ENCODE data around the gene SERTAD4.

Gene SERTAD4

DNA sequence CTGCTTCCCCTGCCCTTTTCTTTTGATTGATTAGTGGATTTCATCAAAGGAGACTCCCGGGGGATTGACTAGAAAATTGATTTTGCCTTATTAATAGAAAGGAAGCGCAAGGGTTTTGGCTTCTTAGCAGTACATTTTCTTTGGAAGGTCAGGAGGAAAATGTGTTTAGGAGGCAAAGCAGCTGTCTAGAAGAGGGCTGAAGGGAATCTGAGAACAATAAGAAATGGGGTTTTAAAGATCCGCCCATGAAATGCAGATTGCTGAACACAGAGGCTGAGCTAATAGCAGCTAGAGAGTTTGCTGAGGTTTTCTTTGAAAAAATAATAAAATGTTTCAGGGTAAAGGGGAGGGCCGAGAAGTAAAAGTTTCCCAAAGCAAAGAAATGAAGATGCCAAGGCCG lies 4.9 kb downstream of the SERTAD4 start:
- ChIA-PET CTCF (interaction anchor here (0.7 to 1.6 kb wide), 2 partner anchors 9 to 74 kb away, joined by 3 read pairs; no protein-coding TSS in a partner anchor), POLR2A (no interaction called here)
- no peak for DNase-seq (ENCODE audit: extremely low spot score)
- no peak for TF ChIP-seq CTCF (IDR thresholded peaks at IDR 0.05; ENCODE audit: control extremely low read depth, extremely low read depth, low read depth, missing control alignments)

GRCh38 chr1:210237981-210238380 lies 5.4 kb downstream of the SERTAD4 start:
- CTCF ChIA-PET = interaction anchor here (0.7 to 1.6 kb wide), 2 partner anchors 8 to 74 kb away, joined by 3 read pairs; no protein-coding TSS in a partner anchor
- POLR2A ChIA-PET = no interaction called here
- no peak for TF ChIP-seq CTCF (IDR thresholded peaks at IDR 0.05; ENCODE audit: control extremely low read depth, extremely low read depth, low read depth, missing control alignments)

GRCh38 chr1:210239349-210240111 lies 6.9 kb downstream of the SERTAD4 start:
- no peak for TF ChIP-seq CTCF (IDR thresholded peaks at IDR 0.05; ENCODE audit: control extremely low read depth, extremely low read depth, low read depth, missing control alignments)
- POLR2A ChIA-PET = no interaction called here
- CTCF ChIA-PET = interaction anchor here (0.8 kb wide), 1 partner anchor 12 kb away, joined by 3 read pairs; no protein-coding TSS in a partner anchor
- DNase-seq (ENCODE audit: extremely low spot score) = no peak

More at GRCh38 chr1:210237981-210238380, 5.4 kb downstream of the SERTAD4 start:
- no peak for DNase-seq (ENCODE audit: extremely low spot score)

- ChIA-PET POLR2A (no interaction called here), CTCF (no interaction called here)
These were observed 8.5 kb downstream of the SERTAD4 start for GRCh38 chr1:210241121-210241520.

DNA sequence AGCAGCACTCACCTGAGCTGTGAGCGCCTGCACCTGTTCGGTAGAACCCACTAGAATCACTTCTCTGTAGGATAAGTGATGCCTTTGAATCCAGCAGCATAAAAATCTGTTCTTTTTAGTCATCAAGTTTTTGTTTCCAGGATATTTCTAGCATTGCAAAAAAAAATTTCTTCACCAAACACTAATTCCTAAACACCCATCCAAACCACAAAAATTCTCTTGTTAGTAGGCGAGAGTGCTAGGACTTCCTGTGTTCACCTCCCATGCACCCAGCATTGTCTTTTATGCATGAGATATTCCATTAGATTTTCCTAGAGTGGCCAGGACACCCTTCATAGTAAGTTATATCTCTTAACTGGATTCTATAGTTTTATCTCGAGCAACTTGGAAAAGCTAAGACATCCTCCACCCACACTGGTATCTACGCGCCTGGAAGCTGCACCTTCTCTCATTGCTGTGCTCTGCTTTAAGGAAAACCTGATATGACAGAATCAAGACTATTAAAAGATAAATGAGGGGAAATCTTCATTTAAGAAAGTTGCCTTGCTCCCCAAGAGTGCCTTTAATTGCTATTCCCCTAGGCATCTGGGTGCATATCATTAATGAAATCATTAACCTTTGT lies 12.3 kb downstream of the SERTAD4 start:
- ChIA-PET CTCF (interaction anchor here (1.1 kb wide), 1 partner anchor 20 kb away, joined by 3 read pairs; no protein-coding TSS in a partner anchor), POLR2A (no interaction called here)
- no peak for TF ChIP-seq CTCF (IDR thresholded peaks at IDR 0.05; ENCODE audit: control extremely low read depth, extremely low read depth, low read depth, missing control alignments)
- no peak for DNase-seq (ENCODE audit: extremely low spot score)

More at GRCh38 chr1:210241121-210241520, 8.5 kb downstream of the SERTAD4 start:
- no peak for TF ChIP-seq CTCF (IDR thresholded peaks at IDR 0.05; ENCODE audit: control extremely low read depth, extremely low read depth, low read depth, missing control alignments)
- no peak for DNase-seq (ENCODE audit: extremely low spot score)

- no peak for TF ChIP-seq CTCF (IDR thresholded peaks at IDR 0.05; ENCODE audit: control extremely low read depth, extremely low read depth, low read depth, missing control alignments)
- ChIA-PET CTCF (interaction anchor here (0.8 to 1.1 kb wide), 3 partner anchors 9 to 13 kb away, joined by 3 read pairs; partner anchors contain the start of gene SERTAD4), POLR2A (no interaction called here)
- DNase-seq (ENCODE audit: extremely low spot score) = no peak
These were observed 13.9 kb downstream of the SERTAD4 start for GRCh38 chr1:210246447-210246846.

Measured in GM10248 (cell line).